GM18498 (cell line): ENCODE measurements around the gene HMCN1.
A peak's percentile ranks its signal among the peaks of the same experiment; 100 is the strongest.

ENCODE experiments used
- ATAC-seq: cut with Tn5 transposase; IDR thresholded peaks from one replicate; pipeline ENCODE4 v1.9.1; 2021; ENCODE audit warnings: mild to moderate bottlenecking, moderate library complexity; ENCODE audit not compliant: unreplicated experiment

The HMCN1 gene

GRCh38 chr1:185798505-185798904, 64.3 kb downstream of the HMCN1 start:
- ATAC-seq, result no peak

GRCh38 chr1:185803241-185803640, 69.0 kb downstream of the HMCN1 start:
- no peak for ATAC-seq

GRCh38 chr1:185804206-185804605, 70.0 kb downstream of the HMCN1 start:
- ATAC-seq, result no peak

- ATAC-seq, result no peak
These were observed 70.4 kb downstream of the HMCN1 start for GRCh38 chr1:185804608-185805007.

- no peak for ATAC-seq
These were observed 73.1 kb downstream of the HMCN1 start for GRCh38 chr1:185807275-185807674.

DNA sequence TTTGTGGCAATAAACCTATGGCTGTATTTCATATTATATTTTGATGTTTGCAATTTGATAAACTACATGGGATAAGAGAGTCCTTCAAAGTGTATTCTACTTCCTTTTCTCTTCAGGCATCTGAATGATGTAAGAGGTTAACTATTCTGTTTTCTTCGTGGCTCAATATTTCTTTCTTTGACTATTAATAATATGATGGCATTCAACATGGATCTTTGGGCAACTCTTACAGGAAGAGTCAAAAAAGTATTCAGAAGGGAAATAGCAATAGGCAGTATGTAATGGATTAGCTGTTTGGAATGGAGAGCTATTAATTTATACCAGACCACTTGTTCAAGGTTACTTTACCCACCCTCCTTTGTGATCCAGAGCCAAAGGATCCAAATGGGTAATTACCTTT, 74.4 kb downstream of the HMCN1 start:
- ATAC-seq, result no peak

DNA sequence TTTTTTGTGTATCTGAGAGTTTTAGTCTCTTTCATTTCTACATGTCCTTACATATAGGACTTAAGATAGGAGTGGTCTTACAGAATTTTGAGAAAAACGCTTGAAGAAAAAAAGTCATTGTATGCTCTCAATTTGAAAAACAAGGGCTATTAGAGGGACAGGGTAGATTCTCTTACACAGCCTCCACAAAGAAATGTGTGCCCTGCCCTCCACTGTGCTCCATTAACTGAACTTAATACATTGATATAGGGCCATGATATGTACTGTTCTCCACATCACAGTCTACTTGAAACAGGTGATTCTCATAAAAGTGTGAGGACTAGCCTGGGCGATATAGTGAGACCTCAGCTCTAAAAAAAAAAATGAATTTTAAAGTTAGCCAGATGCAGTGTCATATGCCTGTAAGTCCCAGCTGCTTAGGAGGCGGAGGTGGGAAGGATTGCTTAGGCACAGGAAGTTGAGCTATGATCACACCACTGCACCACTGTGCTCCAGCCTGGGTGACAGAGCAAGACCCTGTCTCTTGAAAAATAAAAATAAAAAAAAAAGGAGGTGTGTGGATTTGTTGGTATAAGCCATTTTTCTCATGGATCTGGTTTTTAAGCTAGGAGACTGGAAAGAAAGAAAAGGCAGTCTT, 77.0 kb downstream of the HMCN1 start:
- no peak for ATAC-seq

- no peak for ATAC-seq
These were observed 78.7 kb downstream of the HMCN1 start for GRCh38 chr1:185812934-185813333.

GRCh38 chr1:185813401-185813979, 79.3 kb downstream of the HMCN1 start:
- peak; percentile 65 for ATAC-seq

GRCh38 chr1:185816460-185816859, 82.3 kb downstream of the HMCN1 start:
- no peak for ATAC-seq

DNA sequence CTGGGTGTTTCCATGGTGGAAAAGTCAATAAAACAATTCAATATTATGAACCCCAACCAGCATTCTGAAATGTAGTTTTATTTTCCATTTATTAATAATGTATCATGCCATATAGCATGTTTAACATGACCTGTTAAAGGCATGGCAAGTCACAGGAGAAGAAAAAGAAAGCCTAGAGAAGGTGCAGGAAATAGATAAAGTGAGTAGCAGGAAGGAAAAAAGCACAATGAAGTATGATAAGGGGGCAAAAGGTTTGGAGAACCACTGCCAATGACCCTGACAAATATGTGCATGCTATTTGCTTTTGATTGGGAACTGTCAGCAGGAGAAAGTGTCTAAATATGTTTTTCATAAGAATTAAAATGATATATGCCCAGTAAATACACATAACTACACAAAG, 85.6 kb downstream of the HMCN1 start:
- no peak for ATAC-seq

- no peak for ATAC-seq
These were observed 87.6 kb downstream of the HMCN1 start for GRCh38 chr1:185821612-185822385.

- ATAC-seq, result no peak
These were observed 89.3 kb downstream of the HMCN1 start for GRCh38 chr1:185823467-185823866.

DNA sequence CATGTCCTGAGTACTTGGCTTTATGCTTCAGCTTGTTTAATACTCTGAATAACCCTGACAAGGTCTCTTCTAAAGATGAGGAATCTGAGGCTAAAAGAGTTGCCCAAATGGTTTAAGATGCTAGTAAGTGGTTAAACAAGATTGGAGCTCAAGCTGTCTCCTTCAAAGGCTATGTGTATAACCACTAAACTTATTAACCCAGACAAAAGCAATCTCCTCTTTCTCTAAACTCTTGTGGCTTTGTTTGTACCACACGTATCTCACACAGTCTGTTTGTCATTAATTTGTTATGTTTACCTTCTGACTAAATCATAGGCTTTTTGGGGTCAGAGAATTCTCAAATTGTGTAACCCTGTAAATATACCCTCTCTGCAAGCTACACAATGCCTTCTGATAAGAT, 89.9 kb downstream of the HMCN1 start:
- ATAC-seq, result no peak

GRCh38 chr1:185825556-185825955, 91.4 kb downstream of the HMCN1 start:
- ATAC-seq, result no peak

GRCh38 chr1:185834371-185834905, 100.2 kb downstream of the HMCN1 start:
- no peak for ATAC-seq

DNA sequence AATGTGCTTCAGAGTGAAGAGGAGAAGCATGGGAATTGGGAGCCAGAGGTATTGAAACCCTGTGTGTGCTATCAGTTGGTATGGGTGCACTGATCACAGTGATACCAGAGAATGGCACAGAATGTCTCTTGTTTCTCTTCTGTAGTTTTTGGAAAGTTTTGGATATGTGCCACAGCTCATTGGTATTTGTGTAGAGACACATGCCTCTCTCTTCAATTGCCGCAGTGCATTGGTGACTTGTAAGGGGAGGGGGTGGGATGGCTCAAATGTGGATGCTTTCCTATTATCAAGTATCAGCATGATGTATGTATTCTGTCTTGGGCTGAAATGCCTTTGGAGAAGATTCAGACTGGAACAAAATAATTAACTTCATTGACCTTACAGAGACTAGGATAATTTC, 101.0 kb downstream of the HMCN1 start:
- no peak for ATAC-seq

DNA sequence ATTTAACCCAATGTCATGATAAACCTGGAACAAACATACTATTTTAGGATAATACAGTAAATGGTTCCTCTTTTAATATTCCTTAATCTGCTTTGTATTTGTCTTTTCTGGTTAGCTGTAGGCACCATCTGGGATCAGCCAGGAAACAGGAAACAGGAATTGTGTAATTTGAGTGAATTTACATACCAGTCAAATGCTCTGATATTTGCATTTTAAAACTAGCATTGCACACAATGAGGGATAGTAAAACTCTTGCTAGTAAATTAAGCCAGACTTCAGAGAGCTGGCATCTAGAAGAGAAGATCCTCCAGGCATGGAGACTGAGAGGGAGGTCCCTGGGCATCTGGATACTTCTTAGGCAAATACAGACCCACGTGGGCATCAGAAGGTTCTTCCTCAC, 103.5 kb downstream of the HMCN1 start:
- no peak for ATAC-seq

DNA sequence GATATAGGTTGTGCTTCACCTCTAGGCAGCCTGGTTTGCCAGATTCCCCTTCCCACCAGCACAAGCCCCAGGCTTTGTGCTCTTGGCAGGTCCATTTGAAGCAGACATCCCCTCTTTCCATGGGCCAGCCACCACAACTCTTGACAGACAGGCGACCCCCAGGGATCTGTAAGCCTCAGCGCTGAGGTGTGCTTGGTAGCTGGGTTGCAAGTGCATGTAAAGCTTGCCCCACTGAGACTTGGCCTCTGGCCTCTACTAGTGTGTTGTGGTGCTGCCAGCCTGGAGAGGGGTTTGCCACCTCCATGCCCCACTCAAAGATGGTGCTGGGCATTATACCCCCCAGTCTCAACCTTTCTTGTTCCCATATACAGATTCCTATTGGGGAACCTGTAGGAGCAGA, 103.9 kb downstream of the HMCN1 start:
- ATAC-seq, result no peak

GRCh38 chr1:185840880-185841279, 106.7 kb downstream of the HMCN1 start:
- no peak for ATAC-seq

DNA sequence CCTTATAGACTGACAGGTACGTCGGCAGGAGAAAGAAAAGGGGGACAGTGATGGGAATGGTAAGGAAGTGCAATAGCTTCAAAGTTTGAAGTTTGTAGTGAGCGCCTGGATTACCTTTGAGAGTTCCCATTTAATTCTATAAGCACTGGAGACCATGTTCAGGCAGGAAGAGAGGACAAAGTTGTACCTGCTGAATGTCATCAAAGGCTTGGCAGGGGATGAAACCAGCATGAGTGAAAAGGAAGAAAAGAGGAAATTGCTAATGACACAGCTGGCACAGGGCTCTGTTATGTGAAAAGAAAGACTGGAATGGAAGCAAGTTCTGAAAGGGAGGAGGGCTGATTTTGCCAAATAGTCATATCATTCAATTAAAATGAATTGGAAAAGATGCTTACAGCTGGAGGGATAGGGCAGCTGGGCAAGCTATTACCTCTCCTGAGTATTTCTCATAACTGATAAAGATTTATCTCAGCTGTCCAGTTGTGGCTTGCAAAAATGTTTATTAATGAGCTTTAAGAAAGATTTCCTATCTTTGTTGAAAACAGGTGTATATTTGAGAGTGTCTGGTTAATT, 109.2 kb downstream of the HMCN1 start:
- ATAC-seq, result no peak

GRCh38 chr1:185843986-185844385, 109.8 kb downstream of the HMCN1 start:
- ATAC-seq, result no peak
